ENCODE measurements around the gene PADI6.
"Not testable (repeated sequence)": the region's sequence is repeated elsewhere in the genome, so short reads cannot be mapped to it uniquely, and the experiment has no call there.

The PADI6 gene

DNA sequence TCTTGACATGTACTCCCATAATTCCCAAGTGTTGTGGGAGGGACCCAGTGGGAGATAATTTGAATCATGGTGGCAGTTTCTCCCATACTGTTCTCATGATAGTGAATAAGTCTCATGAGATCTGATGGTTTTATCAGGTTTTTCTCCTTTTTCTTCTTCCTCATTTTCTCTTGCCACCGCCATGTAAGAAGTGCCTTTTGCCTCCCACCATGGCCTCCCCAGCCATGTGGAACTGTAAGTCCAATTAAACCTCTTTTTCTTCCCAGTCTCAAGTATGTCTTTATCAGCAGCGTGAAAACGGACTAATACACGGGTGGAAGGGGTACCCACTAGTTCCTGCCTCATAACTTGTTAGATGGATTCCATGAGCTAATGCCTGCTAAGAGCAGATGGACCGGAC lies 26.5 kb upstream of the PADI6 start:
- H3K27ac ChIP-seq (ENCODE audit: low read depth, low read length) = not testable (repeated sequence)
- no CpG with 5 or more reads among the region's 5 CpGs for WGBS (ENCODE audit: extremely low coverage, insufficient coverage, low lambda C conversion rate)

DNA sequence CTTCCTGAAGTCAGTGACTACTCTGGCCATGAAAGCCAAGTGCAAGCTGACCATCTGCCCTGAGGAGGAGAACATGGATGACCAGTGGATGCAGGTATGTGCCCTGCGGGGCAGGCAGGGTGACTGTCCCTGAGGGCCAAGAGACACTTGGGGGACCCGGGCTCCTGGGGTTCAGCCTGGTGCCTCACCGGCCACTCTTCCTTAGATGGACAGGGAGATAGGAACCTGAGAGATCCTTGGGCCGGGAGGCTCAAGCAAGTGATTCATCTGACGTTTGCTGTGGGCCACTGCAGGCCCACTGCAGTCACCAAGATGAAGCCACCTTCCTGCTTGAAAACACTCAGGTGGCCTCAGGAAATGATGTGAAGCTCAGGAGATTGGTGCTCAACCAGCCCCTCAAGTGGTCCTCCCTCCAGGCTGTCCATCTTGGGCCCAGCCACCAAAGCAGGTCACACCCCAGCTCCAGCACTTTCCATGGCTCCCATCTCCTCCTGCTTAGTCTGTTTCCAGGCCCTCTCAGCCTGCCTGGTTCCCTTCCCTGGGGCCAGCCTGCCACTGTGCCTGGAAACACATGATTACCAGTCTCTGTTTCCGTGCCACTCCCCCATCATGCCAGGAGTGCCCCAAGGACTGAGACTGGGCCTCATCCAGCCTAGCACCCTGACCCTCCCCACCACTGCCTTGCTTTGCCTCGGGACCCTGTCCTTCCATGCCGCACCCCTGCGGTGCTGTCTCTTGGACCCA lies 25.8 kb upstream of the PADI6 start:
- Histone ChIP-seq H3K36me3 (ENCODE audit: control insufficient read depth, insufficient read depth, low read length) (no peaks in the 10 kb centered on the region), H3K9ac (ENCODE audit: low read length) (no peak overlapping the region), H3K4me3 (ENCODE audit: low read length) (no peak overlapping the region), H2BK120ac (ENCODE audit: low read depth, low read length) (no peak overlapping the region), H3K27ac (ENCODE audit: low read depth, low read length) (no peak overlapping the region), H3K56ac (ENCODE audit: low read length) (no peak overlapping the region), H2AK5ac (ENCODE audit: low read length) (no peak overlapping the region), H2BK15ac (replicated peaks; ENCODE audit: low read depth) (no peak overlapping the region), H4K5ac (ENCODE audit: low read length) (no peak overlapping the region), H3K4me1 (ENCODE audit: control insufficient read depth, low read depth, low read length) (no peaks in the 10 kb centered on the region), H3K18ac (ENCODE audit: low read length) (no peak overlapping the region), H3K23ac (ENCODE audit: low read length) (no peak overlapping the region), H3K4ac (ENCODE audit: low read depth, low read length) (no peak overlapping the region), H4K8ac (ENCODE audit: low read depth, low read length) (no peak overlapping the region), H3K79me1 (ENCODE audit: low read length) (no peaks in the 10 kb centered on the region), H3K4me2 (ENCODE audit: low read length) (no peak overlapping the region), H2BK5ac (ENCODE audit: low read length) (no peak overlapping the region), H3K27me3 (ENCODE audit: insufficient read depth, low read length, poor library complexity) (no peaks in the 10 kb centered on the region), H3K79me2 (ENCODE audit: control insufficient read depth, insufficient read depth, low read length) (no peaks in the 10 kb centered on the region)
- WGBS (ENCODE audit: extremely low coverage, insufficient coverage, low lambda C conversion rate) = no CpG with 5 or more reads among the region's 9 CpGs
- DNase-seq = no peak

More for the DNA sequence above, 26.5 kb upstream of the PADI6 start:
- not testable (repeated sequence) for H3K79me1 ChIP-seq (ENCODE audit: low read length); H4K8ac ChIP-seq (ENCODE audit: low read depth, low read length); H3K18ac ChIP-seq (ENCODE audit: low read length); H2BK120ac ChIP-seq (ENCODE audit: low read depth, low read length); H3K4ac ChIP-seq (ENCODE audit: low read depth, low read length); H3K27me3 ChIP-seq (ENCODE audit: insufficient read depth, low read length, poor library complexity); H3K4me2 ChIP-seq (ENCODE audit: low read length); H3K36me3 ChIP-seq (ENCODE audit: control insufficient read depth, insufficient read depth, low read length); H2BK5ac ChIP-seq (ENCODE audit: low read length); H2BK15ac ChIP-seq (replicated peaks; ENCODE audit: low read depth); H3K9ac ChIP-seq (ENCODE audit: low read length); DNase-seq; H2AK5ac ChIP-seq (ENCODE audit: low read length); H3K4me1 ChIP-seq (ENCODE audit: control insufficient read depth, low read depth, low read length); H3K56ac ChIP-seq (ENCODE audit: low read length); H3K23ac ChIP-seq (ENCODE audit: low read length); H3K4me3 ChIP-seq (ENCODE audit: low read length); H3K79me2 ChIP-seq (ENCODE audit: control insufficient read depth, insufficient read depth, low read length); H4K5ac ChIP-seq (ENCODE audit: low read length)

DNA sequence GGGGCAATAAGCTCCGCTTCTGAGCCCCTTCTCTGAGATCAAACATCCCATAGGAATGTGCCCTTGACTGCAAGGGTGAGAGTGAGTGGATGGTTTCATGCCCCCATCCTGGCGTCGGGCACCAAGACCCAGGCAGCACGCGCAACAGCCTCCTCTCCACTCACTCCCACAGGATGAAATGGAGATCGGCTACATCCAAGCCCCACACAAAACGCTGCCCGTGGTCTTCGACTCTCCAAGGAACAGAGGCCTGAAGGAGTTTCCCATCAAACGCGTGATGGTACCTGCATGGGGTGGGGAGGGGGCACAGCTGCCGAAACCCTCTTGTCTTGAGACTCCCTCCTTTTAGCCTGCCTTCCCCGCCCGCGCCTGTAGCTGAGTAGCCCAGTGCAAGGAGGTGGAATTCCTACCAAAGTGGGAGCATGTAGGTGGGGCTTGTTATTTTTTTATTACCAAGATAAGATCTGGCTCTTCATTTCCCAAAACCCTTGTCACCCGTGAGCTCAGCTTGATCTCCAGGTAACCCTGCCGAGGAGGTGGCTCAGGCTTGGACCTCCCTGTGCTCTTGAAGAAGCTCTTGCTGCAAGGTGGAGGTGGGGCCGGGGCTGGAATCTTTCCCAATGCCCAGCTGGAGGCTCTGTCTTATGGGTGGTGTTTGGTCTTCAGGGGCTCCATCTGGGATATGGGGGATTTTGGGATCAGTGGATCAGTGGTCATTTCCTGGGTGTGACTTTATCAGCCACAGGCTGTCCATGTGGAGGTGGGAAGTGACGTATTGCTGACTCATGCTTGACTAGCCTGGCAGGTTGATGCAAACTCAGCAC lies 24.0 kb upstream of the PADI6 start:
- Histone ChIP-seq H3K27me3 (ENCODE audit: insufficient read depth, low read length, poor library complexity) (no peaks in the 10 kb centered on the region), H3K4ac (ENCODE audit: low read depth, low read length) (no peak overlapping the region), H2BK120ac (ENCODE audit: low read depth, low read length) (no peak overlapping the region), H4K8ac (ENCODE audit: low read depth, low read length) (no peak overlapping the region), H3K4me1 (ENCODE audit: control insufficient read depth, low read depth, low read length) (no peaks in the 10 kb centered on the region), H4K5ac (ENCODE audit: low read length) (no peak overlapping the region), H2BK5ac (ENCODE audit: low read length) (no peak overlapping the region), H3K23ac (ENCODE audit: low read length) (peak overlapping the region; percentile 45), H2AK5ac (ENCODE audit: low read length) (no peak overlapping the region), H3K9ac (ENCODE audit: low read length) (no peak overlapping the region), H2BK15ac (replicated peaks; ENCODE audit: low read depth) (no peak overlapping the region), H3K79me1 (ENCODE audit: low read length) (no peaks in the 10 kb centered on the region), H3K4me2 (ENCODE audit: low read length) (no peak overlapping the region), H3K79me2 (ENCODE audit: control insufficient read depth, insufficient read depth, low read length) (no peaks in the 10 kb centered on the region), H3K27ac (ENCODE audit: low read depth, low read length) (no peak overlapping the region), H3K36me3 (ENCODE audit: control insufficient read depth, insufficient read depth, low read length) (no peaks in the 10 kb centered on the region), H3K18ac (ENCODE audit: low read length) (no peak overlapping the region), H3K56ac (ENCODE audit: low read length) (peak overlapping the region; percentile 42), H3K4me3 (ENCODE audit: low read length) (no peak overlapping the region)
- no peak for DNase-seq
- no CpG with 5 or more reads among the region's 19 CpGs for WGBS (ENCODE audit: extremely low coverage, insufficient coverage, low lambda C conversion rate)

DNA sequence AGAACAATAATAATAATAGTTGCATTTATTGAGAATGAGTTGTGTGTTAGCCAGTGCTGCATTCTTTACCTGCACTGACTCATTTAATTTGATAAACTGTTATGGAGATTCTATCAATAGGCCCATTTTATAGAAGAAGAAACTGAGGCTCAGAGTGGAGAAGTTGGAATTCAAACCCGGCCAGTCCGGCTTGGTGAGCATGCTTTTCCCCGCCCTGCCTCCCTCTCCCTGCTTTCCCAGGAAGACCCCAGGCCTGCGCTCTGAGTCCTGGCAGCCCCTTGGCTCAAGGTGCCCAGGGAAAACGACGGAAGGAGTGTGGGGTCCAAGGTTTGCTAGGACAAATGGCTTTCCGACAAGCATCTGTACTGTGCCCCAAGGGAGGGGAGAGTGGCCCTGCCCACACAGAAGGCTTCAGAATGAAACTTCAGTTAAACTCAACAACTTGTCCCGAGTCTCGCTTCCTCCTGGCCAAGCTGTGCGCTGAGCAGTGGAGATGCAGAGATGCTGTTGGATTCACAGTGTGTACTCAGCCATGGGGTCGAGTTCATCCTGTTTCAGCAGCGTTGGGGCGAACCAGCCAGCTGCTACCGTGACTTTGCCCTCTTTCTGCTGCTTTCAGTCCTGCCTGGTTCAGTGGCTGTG lies 23.3 kb upstream of the PADI6 start:
- H2BK15ac ChIP-seq (replicated peaks; ENCODE audit: low read depth) = no peak overlapping the region
- H3K4ac ChIP-seq (ENCODE audit: low read depth, low read length) = no peak overlapping the region
- H3K79me1 ChIP-seq (ENCODE audit: low read length) = no peaks in the 10 kb centered on the region
- no peak overlapping the region for H4K8ac ChIP-seq (ENCODE audit: low read depth, low read length)
- H3K79me2 ChIP-seq (ENCODE audit: control insufficient read depth, insufficient read depth, low read length) = no peaks in the 10 kb centered on the region
- WGBS (ENCODE audit: extremely low coverage, insufficient coverage, low lambda C conversion rate) = no CpG with 5 or more reads among the region's 14 CpGs
- H3K18ac ChIP-seq (ENCODE audit: low read length) = no peak overlapping the region
- H3K9ac ChIP-seq (ENCODE audit: low read length) = no peak overlapping the region
- H4K5ac ChIP-seq (ENCODE audit: low read length) = no peak overlapping the region
- H3K27me3 ChIP-seq (ENCODE audit: insufficient read depth, low read length, poor library complexity) = no peaks in the 10 kb centered on the region
- no peak overlapping the region for H3K27ac ChIP-seq (ENCODE audit: low read depth, low read length)
- H3K56ac ChIP-seq (ENCODE audit: low read length) = peak overlapping the region; percentile 42
- H3K23ac ChIP-seq (ENCODE audit: low read length) = no peak overlapping the region
- no peak overlapping the region for H2BK5ac ChIP-seq (ENCODE audit: low read length)
- DNase-seq = no peak
- H2AK5ac ChIP-seq (ENCODE audit: low read length) = peak overlapping the region; percentile 51
- H3K36me3 ChIP-seq (ENCODE audit: control insufficient read depth, insufficient read depth, low read length) = no peaks in the 10 kb centered on the region
- no peaks in the 10 kb centered on the region for H3K4me1 ChIP-seq (ENCODE audit: control insufficient read depth, low read depth, low read length)
- H3K4me3 ChIP-seq (ENCODE audit: low read length) = no peak overlapping the region
- no peak overlapping the region for H2BK120ac ChIP-seq (ENCODE audit: low read depth, low read length)
- H3K4me2 ChIP-seq (ENCODE audit: low read length) = no peak overlapping the region

DNA sequence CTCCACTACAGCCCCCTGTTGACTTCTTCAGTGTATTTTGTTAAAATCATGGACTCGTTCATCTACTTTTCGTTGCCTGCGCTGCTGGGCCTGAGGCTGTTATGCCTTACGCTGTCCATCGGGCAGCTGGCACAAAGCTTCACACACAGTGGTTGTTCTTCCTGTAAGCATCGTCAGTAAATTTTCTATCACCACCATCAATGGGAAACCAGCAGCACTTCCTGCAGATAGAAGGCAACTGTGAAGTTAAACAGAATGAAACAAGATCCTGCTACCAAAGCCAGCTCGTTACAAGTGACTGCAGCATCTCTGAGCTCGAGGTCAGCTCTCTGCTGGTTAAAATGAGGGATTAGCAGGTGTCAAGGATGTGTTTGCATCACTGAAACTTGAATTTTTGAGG lies 21.9 kb upstream of the PADI6 start:
- no peak overlapping the region for H3K9ac ChIP-seq (ENCODE audit: low read length)
- no peak overlapping the region for H2BK5ac ChIP-seq (ENCODE audit: low read length)
- no peak overlapping the region for H2BK120ac ChIP-seq (ENCODE audit: low read depth, low read length)
- no peak overlapping the region for H3K4ac ChIP-seq (ENCODE audit: low read depth, low read length)
- no peak overlapping the region for H3K27ac ChIP-seq (ENCODE audit: low read depth, low read length)
- H3K23ac ChIP-seq (ENCODE audit: low read length) = no peak overlapping the region
- H2AK5ac ChIP-seq (ENCODE audit: low read length) = no peak overlapping the region
- H4K5ac ChIP-seq (ENCODE audit: low read length) = no peak overlapping the region
- no CpG with 5 or more reads among the region's 8 CpGs for WGBS (ENCODE audit: extremely low coverage, insufficient coverage, low lambda C conversion rate)
- no peak overlapping the region for H3K18ac ChIP-seq (ENCODE audit: low read length)
- no peak overlapping the region for H3K4me3 ChIP-seq (ENCODE audit: low read length)
- no peak overlapping the region for H2BK15ac ChIP-seq (replicated peaks; ENCODE audit: low read depth)
- H4K8ac ChIP-seq (ENCODE audit: low read depth, low read length) = no peak overlapping the region
- H3K27me3 ChIP-seq (ENCODE audit: insufficient read depth, low read length, poor library complexity) = no peaks in the 10 kb centered on the region
- no peak overlapping the region for H3K56ac ChIP-seq (ENCODE audit: low read length)
- no peaks in the 10 kb centered on the region for H3K36me3 ChIP-seq (ENCODE audit: control insufficient read depth, insufficient read depth, low read length)
- no peaks in the 10 kb centered on the region for H3K79me1 ChIP-seq (ENCODE audit: low read length)
- no peaks in the 10 kb centered on the region for H3K4me1 ChIP-seq (ENCODE audit: control insufficient read depth, low read depth, low read length)
- no peak for DNase-seq
- no peak overlapping the region for H3K4me2 ChIP-seq (ENCODE audit: low read length)
- H3K79me2 ChIP-seq (ENCODE audit: control insufficient read depth, insufficient read depth, low read length) = no peaks in the 10 kb centered on the region

Measured in mesendoderm (in vitro differentiated cells).